ENCODE data around the gene CTSS.
"Not testable (repeated sequence)": the region's sequence is repeated elsewhere in the genome, so short reads cannot be mapped to it uniquely, and the experiment has no call there.

The CTSS gene

DNA sequence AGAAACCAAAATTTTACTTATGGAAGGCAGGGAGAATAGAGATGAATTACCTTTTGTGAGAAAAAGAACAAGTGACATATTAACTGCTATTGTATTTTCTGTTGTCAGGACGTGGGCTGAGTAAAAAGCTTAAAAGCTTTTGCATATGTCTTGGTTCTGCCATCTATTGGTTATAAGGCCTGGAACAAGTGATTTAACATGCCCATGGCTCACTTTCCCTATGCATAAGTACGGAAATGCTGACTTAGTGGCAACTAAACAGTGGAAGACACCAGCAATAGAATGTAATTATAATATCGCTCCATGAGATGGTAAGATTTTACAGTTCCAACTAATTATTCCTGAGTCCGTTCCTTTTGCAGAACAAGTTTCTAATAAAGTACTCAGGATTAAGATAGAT is 6.7 kb upstream of the CTSS start:
- no peak for DNase-seq

- not testable (repeated sequence) for DNase-seq
These were observed 2.1 kb upstream of the CTSS start for GRCh38 chr1:150767704-150768103.

GRCh38 chr1:150765977-150766301 is 361 bp upstream of the CTSS start:
- not testable (repeated sequence) for DNase-seq

DNA sequence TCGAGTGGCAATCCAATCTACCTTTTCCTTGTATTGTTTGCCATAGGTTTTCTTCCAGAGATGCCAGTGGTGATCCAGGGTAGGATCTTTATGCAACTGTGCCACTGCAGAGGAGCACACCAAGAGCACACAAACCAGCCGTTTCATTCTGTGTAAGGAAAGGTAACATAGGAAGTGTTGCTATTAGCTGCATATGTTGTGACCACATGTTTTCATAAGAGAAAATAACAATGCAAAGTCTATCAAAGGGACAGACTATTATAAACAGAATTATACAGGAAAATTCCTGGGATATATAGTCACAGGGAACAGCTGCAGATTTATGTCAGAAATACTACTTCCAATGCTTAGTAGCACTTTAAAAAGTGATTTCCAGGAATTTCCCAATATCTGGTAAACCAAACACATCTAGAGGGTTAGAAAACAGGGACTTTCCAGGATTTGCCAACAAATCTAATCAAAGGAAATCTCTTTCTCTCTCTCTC is 919 bp downstream of the CTSS start:
- DNase-seq, result peak; percentile 48

GRCh38 chr1:150763018-150763417 is 2.6 kb downstream of the CTSS start:
- DNase-seq, result no peak

DNA sequence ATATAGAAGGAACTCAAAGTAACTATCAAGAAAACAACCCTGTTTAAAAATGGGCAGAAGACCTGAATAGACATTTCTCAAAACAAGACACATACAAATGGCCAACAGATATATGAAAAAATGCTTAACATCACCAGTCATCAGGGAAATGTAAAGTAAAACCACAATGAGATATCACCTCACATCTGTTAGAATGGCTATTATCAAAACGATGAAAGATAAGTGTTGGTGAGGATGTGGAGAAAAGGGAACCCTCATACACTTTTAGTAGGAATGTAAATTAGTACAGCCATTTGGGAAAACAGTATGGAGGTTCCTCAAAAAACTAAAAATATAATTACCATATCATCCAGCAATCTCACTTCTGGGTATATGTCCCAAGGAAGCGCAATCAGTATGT is 3.0 kb downstream of the CTSS start:
- DNase-seq, result no peak

- DNase-seq, result no peak
These were observed 3.8 kb downstream of the CTSS start for GRCh38 chr1:150761801-150762200.

DNA sequence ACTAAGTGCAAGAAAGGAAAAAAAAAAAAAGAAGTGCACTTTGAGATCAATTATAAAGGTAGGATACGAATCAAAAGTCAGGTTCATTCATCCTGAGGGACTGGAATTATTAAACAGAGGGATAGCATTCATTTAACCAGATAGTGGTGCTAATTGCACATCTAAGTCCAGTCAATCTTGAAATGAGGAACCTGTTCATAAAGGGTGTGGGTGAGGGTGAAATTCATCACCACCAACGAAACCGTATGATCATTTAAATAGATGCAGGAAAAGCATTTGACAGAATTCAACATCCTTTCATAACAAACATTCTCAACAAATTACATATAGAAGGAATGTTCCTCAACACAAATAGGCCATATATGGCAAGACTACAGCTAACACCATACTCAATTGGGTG is 5.6 kb downstream of the CTSS start:
- no peak for DNase-seq

GRCh38 chr1:150753416-150753815 is 12.2 kb downstream of the CTSS start:
- DNase-seq, result no peak

DNA sequence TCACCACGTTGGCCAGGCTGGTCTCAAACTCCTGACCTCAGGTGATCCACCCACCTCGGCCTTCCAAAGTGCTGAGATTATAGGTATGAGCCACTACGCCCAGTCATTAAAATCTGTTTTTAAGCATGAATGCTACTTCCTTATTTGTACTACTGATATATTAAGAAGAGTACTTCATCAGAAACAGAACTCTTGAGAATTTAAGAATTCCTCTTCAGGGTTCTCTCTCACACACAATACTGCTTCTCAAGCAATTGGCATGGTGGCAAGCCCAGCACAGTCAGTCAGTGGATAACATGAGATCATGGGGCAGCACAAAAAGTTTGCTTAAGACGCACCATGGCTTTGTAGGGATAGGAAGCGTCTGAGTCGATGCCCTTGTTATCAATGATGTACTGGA is 14.1 kb downstream of the CTSS start:
- DNase-seq, result no peak

GRCh38 chr1:150749720-150750311 is 15.8 kb downstream of the CTSS start:
- no peak for DNase-seq

DNA sequence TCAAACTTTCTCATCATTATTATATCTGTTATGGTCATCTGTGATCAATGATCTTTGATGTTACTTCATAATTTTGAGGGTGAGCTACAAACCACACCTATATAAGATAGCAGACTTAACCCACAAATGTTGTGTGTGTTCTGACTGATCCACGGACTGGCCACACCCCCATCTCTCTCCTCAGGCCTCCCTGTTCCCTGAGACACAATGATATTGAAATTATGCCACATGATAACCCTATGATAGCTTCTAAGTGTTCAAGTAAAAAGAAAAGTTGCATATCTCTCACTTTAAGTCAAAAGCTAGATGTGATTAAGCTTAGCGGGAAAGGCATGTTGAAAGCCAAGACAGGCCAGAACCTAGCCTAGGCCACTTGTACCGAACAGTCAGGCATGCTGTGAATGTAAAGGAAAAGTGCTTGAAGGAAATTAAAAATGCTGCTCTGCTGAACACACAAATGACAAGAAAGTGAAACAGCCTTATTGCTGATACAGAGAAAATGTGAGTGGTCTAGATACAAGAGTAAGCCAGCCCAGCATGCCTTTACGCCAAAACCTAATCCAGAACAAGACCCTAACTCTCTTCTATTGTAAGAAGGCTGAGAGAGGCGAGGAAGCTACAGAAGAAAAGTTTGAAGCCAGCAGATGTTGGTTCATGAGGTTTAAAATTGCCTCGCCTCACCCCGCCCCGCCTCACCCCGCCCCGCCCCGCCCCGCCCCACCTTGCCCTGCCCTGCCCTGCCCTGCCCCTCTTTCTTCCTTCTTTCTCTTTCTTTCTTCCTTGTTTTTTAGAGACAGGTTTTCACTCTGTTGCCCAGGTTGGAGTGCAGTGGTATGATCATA is 16.5 kb downstream of the CTSS start:
- no peak for DNase-seq

GRCh38 chr1:150730130-150730721 is 35.4 kb downstream of the CTSS start:
- no peak for DNase-seq

- DNase-seq, result no peak
These were observed 41.2 kb downstream of the CTSS start for GRCh38 chr1:150724336-150724735.

DNA sequence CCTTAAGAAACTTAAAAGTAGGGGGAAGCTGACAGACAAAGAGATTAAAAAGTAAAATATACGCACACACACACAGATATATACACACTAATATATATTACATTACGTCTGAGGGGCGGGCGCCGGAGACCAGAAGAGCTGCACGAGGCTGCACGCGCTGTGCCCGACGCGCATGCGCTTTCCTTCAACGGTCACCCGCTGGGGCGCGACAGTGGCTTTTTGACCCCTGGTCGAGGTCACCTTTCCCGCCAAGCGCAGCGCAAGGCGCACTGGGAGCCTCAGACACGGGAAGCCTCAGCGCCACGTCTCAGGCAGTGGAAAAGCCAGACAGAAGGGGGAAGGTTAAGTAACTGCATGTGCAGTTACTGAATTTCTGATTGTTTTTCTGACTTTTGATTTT is 44.9 kb downstream of the CTSS start, which contains the start of gene HORMAD1:
HORMAD1 (minus strand) TSS at position 193 of the 400 bp plus-strand sequence. CDS start 1,390 bp downstream, outside the sequence.
- no peak for DNase-seq

DNA sequence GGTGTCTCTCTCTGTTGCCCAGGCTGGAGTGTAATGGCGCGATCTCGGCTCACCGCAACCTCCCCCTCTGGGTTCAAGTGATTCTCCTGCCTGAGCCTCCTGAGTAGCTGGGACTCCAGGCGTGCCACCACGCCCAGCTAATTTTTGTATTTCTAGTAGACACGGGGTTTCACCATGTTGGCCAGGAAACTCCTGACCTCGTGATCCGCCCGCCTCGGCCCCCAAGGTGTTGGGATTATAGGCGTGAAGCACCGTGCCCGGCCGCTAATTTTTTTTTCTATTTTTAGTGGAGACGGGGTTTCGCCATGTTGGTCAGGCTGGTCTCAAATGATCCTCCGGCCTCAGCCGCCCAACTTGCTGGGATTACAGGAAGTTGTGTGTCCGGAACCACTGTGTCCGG is 45.5 kb downstream of the CTSS start:
- DNase-seq, result no peak

DNA sequence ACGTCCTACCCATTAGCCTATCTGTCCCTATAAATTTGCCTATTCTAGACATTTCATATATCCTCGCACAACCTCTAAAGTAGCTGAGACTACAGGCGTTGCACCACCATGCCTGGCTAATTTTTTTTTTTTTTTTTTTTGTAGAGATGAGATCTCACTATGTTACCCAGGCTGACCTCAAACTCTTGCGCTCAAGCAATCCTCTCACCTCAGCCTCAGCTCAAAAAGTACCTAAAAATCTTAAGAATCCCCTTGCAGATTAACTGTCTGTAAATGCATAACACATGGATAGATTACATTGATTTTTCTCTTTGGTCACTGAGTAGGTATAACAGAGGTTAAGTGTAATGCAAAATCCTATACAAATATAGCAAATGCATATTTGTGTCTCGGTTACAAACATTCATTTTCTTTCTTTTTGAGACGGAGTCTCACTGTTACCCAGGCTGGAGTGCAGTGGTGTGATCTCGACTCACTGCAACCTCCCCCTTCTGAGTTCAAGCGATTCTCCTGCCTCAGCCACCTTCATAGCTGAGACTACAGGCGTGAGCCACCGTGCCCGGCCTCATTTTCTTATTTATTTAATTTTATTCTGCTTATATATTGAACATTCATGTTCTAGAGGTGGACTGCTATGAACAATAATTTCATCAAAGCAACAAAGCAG is 47.2 kb downstream of the CTSS start:
- DNase-seq, result no peak

GRCh38 chr1:150709031-150709430 is 56.5 kb downstream of the CTSS start:
- not testable (repeated sequence) for DNase-seq

- DNase-seq, result no peak
These were observed 57.0 kb downstream of the CTSS start for GRCh38 chr1:150708595-150708994.

DNA sequence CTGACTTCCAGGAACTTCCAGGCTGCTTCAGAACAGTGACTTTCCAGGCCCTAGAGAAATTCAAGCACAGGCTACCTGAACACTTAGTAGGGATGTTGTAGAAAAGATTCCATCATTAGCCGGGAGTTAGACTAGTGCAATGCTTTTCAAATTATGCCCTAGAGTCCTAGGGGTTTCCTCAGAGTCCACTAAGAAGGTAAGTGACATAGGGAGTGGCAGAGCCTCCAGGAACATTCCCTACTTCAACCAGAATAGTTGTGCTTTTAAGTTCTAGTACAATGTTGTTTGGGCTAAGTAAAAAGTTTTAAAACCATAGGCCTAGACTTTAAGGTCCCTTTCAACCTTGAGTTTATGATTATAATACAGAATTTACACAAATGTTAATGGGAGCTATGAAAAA is 59.5 kb downstream of the CTSS start:
- no peak for DNase-seq

GRCh38 chr1:150703427-150703826 is 62.2 kb downstream of the CTSS start:
- no peak for DNase-seq

DNA sequence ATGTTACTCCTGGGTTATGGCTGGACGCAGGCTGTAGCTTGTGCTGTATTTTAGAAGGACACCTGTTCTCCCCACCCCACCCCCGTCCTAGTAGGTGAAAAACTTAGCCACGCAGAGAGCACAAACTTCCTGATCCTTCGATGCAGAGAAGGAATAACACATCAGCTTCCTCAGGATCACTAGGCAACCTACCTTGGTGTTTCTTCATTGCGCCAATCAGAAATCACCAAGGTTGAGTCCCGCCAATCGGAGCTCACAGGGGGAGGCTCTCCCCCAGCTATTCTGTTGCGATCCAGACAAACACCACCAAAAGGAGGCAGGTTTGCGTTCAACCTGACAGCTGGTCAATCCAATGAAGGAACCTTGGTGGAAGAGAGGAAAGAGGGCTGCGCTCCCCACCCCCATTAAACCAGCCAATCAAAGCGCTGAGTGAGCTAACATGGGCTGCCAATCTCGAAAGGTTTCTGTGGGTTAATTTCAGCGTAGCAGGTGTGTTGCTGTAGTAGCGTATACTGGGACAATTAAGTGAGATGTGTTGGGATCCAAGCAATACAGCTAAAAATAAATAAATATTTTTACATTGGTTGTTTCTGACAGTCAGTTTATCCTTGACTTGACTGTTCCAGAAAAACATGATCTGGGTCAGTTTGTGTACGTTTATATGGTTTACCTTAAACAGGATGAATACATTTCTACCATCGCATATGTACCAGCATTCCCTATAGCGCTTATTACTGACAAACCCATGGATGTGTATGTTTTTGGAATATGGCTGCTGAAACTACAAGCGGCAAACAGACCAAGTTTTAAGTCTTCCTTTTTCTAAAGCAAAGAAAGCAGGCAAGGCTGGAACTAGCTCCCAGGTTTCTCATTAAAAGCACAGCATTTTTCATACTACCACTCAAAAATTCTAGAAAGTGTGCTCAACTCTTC is 68.3 kb downstream of the CTSS start, which contains the start of gene GOLPH3L:
GOLPH3L (minus strand) TSS at position 160 of the 933 bp plus-strand sequence. CDS start 2,316 bp downstream, outside the sequence.
- DNase-seq, result peak; percentile 99

Measured in kidney glomerular epithelial cell (primary cell).